Epithelial cell of proximal tubule (primary cell): Measurements from ENCODE around the gene SMAD1. TPM values are rescaled to one million over a fixed set of nuclear protein-coding genes. Genes with fewer than 3 reads are reported as not detected.

Experiments
- DNase-seq: peaks from one replicate; pipeline ENCODE4 v3.0.0-alpha.2; 2011; ENCODE audit warnings: low read depth
- H3K4me3 ChIP-seq: 2 replicates; pipeline ENCODE4 v1.5.1; 2011; ENCODE audit warnings: low read depth, mild to moderate bottlenecking, low read length
- CTCF ChIP-seq: conservative IDR thresholded peaks from 2 replicates; pipeline ENCODE4 v1.5.1; 2012; ENCODE audit warnings: low read depth, mild to moderate bottlenecking, low read length
- total RNA-seq: library from RNA; depleted of rRNA; stranded (reverse); fragments of >200 nt; gene quantifications from 2 replicates; pipeline ENCODE4 v1.2.3, GENCODE V29; 2015

SMAD1 gene
- total RNA-seq, 1 donor from 2014 or later = 23.4 TPM

GRCh38 chr4:145440292-145441007 lies 41.2 kb upstream of the SMAD1 start:
- DNase-seq = no peak
- no peak overlapping the region for H3K4me3 ChIP-seq
- no peak for TF ChIP-seq CTCF

GRCh38 chr4:145446184-145446583 lies 35.5 kb upstream of the SMAD1 start:
- TF ChIP-seq CTCF = no peak
- DNase-seq = no peak
- no peak overlapping the region for H3K4me3 ChIP-seq

GRCh38 chr4:145451895-145452294 lies 29.8 kb upstream of the SMAD1 start:
- no peak for DNase-seq
- no peak for TF ChIP-seq CTCF
- H3K4me3 ChIP-seq = no peak overlapping the region

GRCh38 chr4:145452447-145453162 lies 29.0 kb upstream of the SMAD1 start:
- no peak for DNase-seq

GRCh38 chr4:145453163-145453520 lies 28.5 kb upstream of the SMAD1 start:
- H3K4me3 ChIP-seq = no peak overlapping the region
- TF ChIP-seq CTCF = no peak
- DNase-seq = no peak

More at GRCh38 chr4:145452447-145453162, 29.0 kb upstream of the SMAD1 start:
- H3K4me3 ChIP-seq = no peak overlapping the region
- no peak for TF ChIP-seq CTCF

GRCh38 chr4:145473203-145473602 lies 8.4 kb upstream of the SMAD1 start:
- TF ChIP-seq CTCF = no peak
- no peak overlapping the region for H3K4me3 ChIP-seq
- no peak for DNase-seq

GRCh38 chr4:145480257-145480656 lies 1.4 kb upstream of the SMAD1 start:
- no peak for DNase-seq
- TF ChIP-seq CTCF = no peak
- no peak overlapping the region for H3K4me3 ChIP-seq
